ENCODE data around the gene C4orf36.

- TF ChIP-seq CTCF (IDR thresholded peaks at IDR 0.05) (no peak), POLR2A (IDR thresholded peaks at IDR 0.05) (no peak)
Measured at GRCh38 chr4:86876894-86877685, 15.1 kb downstream of the C4orf36 start.
